ENCODE measurements around the gene PRMT6. TPM values are rescaled to one million over a fixed set of nuclear protein-coding genes. Genes with fewer than 3 reads are reported as not detected.
"Not testable (repeated sequence)": the region's sequence is repeated elsewhere in the genome, so short reads cannot be mapped to it uniquely, and the experiment has no call there.

PRMT6 gene
- total RNA-seq, 1 donor from 2014 or later = 8.1 TPM

DNA sequence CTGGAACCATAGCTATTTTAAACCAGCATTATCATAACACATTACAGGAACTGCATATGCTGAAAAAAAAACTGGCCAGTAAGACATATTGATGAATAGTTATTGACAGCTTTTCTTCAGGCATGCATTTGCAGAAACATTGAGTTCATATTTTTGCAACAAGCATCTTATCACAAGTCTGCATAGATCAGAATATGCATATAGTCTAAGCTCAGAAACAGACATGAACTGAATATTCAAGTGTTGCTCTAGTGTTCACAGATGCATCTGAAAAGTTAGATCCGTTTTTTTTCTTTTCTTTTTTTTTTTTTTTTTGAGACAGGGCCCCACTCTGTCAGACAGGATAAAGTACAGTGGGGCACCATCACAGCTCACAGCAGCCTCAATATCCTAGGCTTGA is 22.8 kb downstream of the PRMT6 start:
- Histone ChIP-seq H3K4me3 (no peak overlapping the region), H3K9me3 (no peaks in the 10 kb centered on the region), H3K27me3 (no peaks in the 10 kb centered on the region), H3K27ac (no peak overlapping the region), H3K4me1 (no peaks in the 10 kb centered on the region), H3K36me3 (no peaks in the 10 kb centered on the region)
- TF ChIP-seq, protein P1, sequence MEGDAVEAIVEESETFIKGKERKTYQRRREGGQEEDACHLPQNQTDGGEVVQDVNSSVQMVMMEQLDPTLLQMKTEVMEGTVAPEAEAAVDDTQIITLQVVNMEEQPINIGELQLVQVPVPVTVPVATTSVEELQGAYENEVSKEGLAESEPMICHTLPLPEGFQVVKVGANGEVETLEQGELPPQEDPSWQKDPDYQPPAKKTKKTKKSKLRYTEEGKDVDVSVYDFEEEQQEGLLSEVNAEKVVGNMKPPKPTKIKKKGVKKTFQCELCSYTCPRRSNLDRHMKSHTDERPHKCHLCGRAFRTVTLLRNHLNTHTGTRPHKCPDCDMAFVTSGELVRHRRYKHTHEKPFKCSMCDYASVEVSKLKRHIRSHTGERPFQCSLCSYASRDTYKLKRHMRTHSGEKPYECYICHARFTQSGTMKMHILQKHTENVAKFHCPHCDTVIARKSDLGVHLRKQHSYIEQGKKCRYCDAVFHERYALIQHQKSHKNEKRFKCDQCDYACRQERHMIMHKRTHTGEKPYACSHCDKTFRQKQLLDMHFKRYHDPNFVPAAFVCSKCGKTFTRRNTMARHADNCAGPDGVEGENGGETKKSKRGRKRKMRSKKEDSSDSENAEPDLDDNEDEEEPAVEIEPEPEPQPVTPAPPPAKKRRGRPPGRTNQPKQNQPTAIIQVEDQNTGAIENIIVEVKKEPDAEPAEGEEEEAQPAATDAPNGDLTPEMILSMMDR (IDR thresholded peaks at IDR 0.05) = no peak
- intact Hi-C loops (cut with DNase I) = no loop called here
- DNase-seq (ENCODE audit: low spot score in 2 of 2) = no peak

DNA sequence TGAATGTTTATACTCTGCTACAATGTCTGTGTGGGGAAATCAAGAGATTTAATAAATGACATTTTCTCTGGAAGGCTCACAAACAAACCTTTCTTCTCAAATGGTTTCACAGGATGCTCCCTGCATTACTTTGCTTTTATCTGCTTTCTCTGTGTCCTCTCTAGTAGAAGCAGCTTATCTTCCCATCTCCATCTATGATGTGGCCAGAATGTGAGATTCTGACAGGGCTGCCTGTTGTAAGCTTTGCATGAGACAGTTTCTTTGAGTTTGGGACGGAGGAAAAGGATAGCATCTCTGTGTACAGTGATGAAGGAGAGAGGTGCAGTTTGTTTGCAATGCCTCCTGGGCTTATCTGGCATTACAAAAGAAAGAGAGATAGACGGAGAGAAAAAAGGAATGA is 24.6 kb downstream of the PRMT6 start:
- Histone ChIP-seq H3K27me3 (no peaks in the 10 kb centered on the region), H3K36me3 (no peaks in the 10 kb centered on the region), H3K9me3 (peaks cover 0 to 8% of the 10 kb centered on the region in 2 donors), H3K4me1 (no peaks in the 10 kb centered on the region), H3K4me3 (no peak overlapping the region), H3K27ac (no peak overlapping the region)
- no peak for DNase-seq (ENCODE audit: low spot score in 2 of 2)
- intact Hi-C loops (cut with DNase I) = no loop called here
- TF ChIP-seq, protein P1 (IDR thresholded peaks at IDR 0.05) = no peak

DNA sequence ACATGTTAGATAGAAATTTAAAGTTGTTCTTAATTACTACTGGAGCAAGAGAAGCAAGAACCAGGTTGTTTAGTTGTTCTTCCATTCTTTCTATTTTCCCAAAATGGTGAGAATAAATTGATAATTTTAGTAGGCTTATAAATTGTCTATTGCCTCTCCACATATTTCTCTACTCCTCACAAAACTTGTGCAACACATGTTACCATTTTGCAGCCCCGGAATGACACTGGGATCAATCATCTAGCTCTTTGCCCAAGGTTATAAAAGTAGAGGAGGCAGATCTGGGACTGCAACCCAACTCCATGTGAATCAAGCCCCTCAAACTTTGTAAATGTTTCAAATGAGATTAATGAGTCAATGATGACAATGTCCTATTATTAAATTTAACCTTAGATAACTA is 34.9 kb downstream of the PRMT6 start:
- intact Hi-C loops (cut with DNase I) = no loop called here
- no peaks in the 10 kb centered on the region for H3K27me3 ChIP-seq
- H3K27ac ChIP-seq = no peak overlapping the region
- H3K4me1 ChIP-seq = no peaks in the 10 kb centered on the region
- H3K4me3 ChIP-seq = no peak overlapping the region
- DNase-seq (ENCODE audit: low spot score in 2 of 2) = no peak
- TF ChIP-seq, protein P1 (IDR thresholded peaks at IDR 0.05) = no peak
- no peaks in the 10 kb centered on the region for H3K9me3 ChIP-seq
- H3K36me3 ChIP-seq = no peaks in the 10 kb centered on the region

DNA sequence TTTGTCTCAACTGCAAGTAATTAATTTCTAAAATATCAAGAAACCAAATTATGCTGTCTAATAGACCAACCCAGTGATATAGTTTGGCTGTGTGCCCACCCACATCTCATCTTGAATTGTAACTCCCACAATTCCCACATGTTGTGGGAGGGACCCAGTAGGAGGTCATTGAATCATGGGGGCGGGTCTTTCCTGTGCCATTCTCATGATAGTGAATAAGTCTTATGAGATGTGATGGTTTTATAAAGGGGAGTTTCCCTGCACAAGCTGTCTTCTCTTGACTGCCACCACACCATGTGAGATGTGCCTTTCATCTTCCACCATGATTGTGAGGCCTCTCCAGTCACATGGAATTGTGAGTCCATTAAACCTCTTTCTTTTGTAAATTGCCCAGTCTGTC is 36.9 kb downstream of the PRMT6 start:
- intact Hi-C loops (cut with DNase I); H3K36me3 ChIP-seq; H3K27ac ChIP-seq: not testable (repeated sequence)

DNA sequence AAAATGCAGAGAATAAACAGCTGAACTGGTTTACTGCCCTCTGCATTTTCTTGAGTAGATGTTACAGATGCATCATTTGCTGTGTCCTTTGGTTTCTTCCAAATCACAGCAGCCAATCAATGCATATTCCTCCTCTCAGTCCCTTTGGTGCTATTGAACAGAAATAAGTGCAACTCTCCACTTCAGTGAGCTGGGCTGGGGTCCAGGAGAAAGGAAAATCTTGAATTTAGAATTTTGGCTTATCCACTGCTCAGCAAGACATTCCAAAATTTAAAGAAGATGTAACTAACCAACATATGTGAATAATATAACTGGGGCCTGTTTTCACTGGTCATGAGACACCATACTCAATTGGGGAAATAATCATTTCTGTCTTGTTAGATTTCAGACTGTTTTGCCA is 39.2 kb downstream of the PRMT6 start:
- TF ChIP-seq, protein P1 (IDR thresholded peaks at IDR 0.05) = no peak
- DNase-seq (ENCODE audit: low spot score in 2 of 2) = no peak
- Histone ChIP-seq H3K27ac (no peak overlapping the region), H3K36me3 (no peaks in the 10 kb centered on the region), H3K4me1 (no peaks in the 10 kb centered on the region), H3K4me3 (no peak overlapping the region), H3K9me3 (no peaks in the 10 kb centered on the region), H3K27me3 (no peaks in the 10 kb centered on the region)
- intact Hi-C loops (cut with DNase I) = no loop called here

More for the DNA sequence above, 36.9 kb downstream of the PRMT6 start:
- not testable (repeated sequence) for H3K4me1 ChIP-seq; H3K9me3 ChIP-seq; DNase-seq (ENCODE audit: low spot score in 2 of 2); H3K27me3 ChIP-seq; H3K4me3 ChIP-seq

DNA sequence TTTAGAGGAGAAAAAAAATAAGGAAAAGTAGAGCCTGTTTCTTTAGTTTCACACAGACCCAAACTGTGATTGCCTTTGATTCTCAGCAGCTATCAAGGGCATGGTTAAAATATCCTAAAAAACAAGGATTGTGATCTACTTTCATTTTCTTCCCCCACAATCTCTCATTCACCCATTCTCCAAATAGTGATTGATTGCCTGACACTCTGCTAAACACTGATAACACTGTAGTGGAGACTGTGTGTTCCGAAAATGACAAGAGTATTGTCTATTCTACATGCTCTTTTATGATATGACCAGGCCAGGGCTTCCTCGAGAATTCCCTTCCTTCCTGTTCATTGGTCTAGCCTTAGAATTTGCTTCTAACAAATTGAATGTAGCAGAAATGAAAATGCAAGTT is 40.2 kb downstream of the PRMT6 start:
- Histone ChIP-seq H3K9me3 (no peaks in the 10 kb centered on the region), H3K4me3 (no peak overlapping the region), H3K36me3 (no peaks in the 10 kb centered on the region), H3K27me3 (no peaks in the 10 kb centered on the region), H3K27ac (no peak overlapping the region), H3K4me1 (no peaks in the 10 kb centered on the region)
- DNase-seq (ENCODE audit: low spot score in 2 of 2) = no peak
- intact Hi-C loops (cut with DNase I) = no loop called here
- TF ChIP-seq, protein P1 (IDR thresholded peaks at IDR 0.05) = no peak
